SH-SY5Y (cell line): ENCODE measurements around the gene SLC2A13.

Source experiments
- GATA2 ChIP-seq: IDR thresholded peaks from 2 replicates; pipeline ENCODE4 v1.6.1; 2011; ENCODE audit warnings: mild to moderate bottlenecking, low read depth, low read length
- GATA3 ChIP-seq: IDR thresholded peaks from 2 replicates; pipeline ENCODE4 v1.6.1; 2011; ENCODE audit warnings: low read depth, mild to moderate bottlenecking, low read length, moderate library complexity

DNA sequence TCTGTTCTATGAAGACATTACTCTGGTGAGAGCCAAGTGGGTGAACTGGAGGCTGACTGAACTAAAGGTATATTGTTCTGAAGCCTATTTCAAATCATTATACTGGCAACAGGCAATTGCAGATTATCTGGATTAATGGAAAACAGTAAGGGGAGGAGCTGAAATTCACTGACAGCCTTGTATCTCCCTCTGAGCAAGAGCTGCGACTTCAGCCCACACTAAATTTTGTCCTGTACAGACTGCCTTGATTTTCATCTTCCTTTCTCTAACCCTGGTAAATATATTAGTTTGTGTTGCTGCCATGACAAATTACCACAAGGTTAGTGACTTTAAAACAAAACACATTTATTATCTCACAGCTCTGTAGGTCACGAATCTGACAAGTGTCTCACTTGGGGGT lies 231.1 kb downstream of the SLC2A13 start:
- TF ChIP-seq GATA3 (no peak), GATA2 (no peak)
